Cardiac muscle cell (in vitro differentiated cells and primary cell): ENCODE measurements around the gene PSMB4. TPM values are rescaled to one million over a fixed set of nuclear protein-coding genes. Genes with fewer than 3 reads are reported as not detected.

Experiments used
- DNase-seq, 2 donors: peaks; one replicate each; pipeline versions ENCODE4 v3.0.0 to v3.0.0-alpha.2; 2010 to 2017; ENCODE audit warnings: low read depth in 1 of 2, low spot score in 1 of 2
- H3K27ac ChIP-seq: fragments of 200-600 bp; sonication (generic); 2 replicates; pipeline ENCODE4 v1.5.1; 2016
- H3K27me3 ChIP-seq: fragments of 200-600 bp; sonication (generic); 2 replicates; pipeline ENCODE4 v1.6.0; 2016; ENCODE audit warnings: control low read depth
- H3K36me3 ChIP-seq: fragments of 200-600 bp; sonication (generic); 2 replicates; pipeline ENCODE4 v1.5.1; 2016; ENCODE audit warnings: control low read depth
- H3K4me1 ChIP-seq: fragments of 200-600 bp; sonication (generic); 2 replicates; pipeline ENCODE4 v1.8.1; 2017; ENCODE audit warnings: low read depth, mild to moderate bottlenecking, mixed run types
- H3K4me3 ChIP-seq: fragments of 200-600 bp; sonication (generic); 2 replicates; pipeline ENCODE4 v1.5.1; 2016; ENCODE audit warnings: mild to moderate bottlenecking
- H3K9me3 ChIP-seq: fragments of 200-600 bp; sonication (generic); 2 replicates; pipeline ENCODE4 v1.5.1; 2017; ENCODE audit warnings: low read depth, mild to moderate bottlenecking, control low read depth
- polyA plus RNA-seq: library from polyadenylated mRNA; unstranded; fragments of >200 nt; fragmentation: Nextera tagmentation; extraction: Ambion mirVana; gene quantifications from 2 replicates; pipeline ENCODE4 v1.2.1, GENCODE V29; 2016
- total RNA-seq: library from RNA; depleted of rRNA; stranded (reverse); fragments of >200 nt; gene quantifications from 2 replicates; pipeline ENCODE4 v1.2.3, GENCODE V29; 2016
- TF ChIP-seq, protein P1 (sequence below): IDR thresholded peaks from 2 replicates; pipeline ENCODE4 v1.5.1; 2012; ENCODE audit warnings: low read depth, mild to moderate bottlenecking, low read length

PSMB4 gene
- total and polyA plus RNA-seq, 2 experiments from 2014 or later = 104 to 220 TPM

- Histone ChIP-seq H3K27ac (no peak overlapping the region), H3K4me3 (no peak overlapping the region), H3K9me3 (no peaks in the 10 kb centered on the region), H3K36me3 (no peaks in the 10 kb centered on the region), H3K4me1 (no peaks in the 10 kb centered on the region), H3K27me3 (no peaks in the 10 kb centered on the region)
- TF ChIP-seq, protein P1, sequence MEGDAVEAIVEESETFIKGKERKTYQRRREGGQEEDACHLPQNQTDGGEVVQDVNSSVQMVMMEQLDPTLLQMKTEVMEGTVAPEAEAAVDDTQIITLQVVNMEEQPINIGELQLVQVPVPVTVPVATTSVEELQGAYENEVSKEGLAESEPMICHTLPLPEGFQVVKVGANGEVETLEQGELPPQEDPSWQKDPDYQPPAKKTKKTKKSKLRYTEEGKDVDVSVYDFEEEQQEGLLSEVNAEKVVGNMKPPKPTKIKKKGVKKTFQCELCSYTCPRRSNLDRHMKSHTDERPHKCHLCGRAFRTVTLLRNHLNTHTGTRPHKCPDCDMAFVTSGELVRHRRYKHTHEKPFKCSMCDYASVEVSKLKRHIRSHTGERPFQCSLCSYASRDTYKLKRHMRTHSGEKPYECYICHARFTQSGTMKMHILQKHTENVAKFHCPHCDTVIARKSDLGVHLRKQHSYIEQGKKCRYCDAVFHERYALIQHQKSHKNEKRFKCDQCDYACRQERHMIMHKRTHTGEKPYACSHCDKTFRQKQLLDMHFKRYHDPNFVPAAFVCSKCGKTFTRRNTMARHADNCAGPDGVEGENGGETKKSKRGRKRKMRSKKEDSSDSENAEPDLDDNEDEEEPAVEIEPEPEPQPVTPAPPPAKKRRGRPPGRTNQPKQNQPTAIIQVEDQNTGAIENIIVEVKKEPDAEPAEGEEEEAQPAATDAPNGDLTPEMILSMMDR = no peak
- no peak for DNase-seq
These were observed 36.8 kb upstream of the PSMB4 start for GRCh38 chr1:151362308-151363155.

GRCh38 chr1:151364996-151365395, 34.4 kb upstream of the PSMB4 start:
- Histone ChIP-seq H3K36me3 (no peaks in the 10 kb centered on the region), H3K9me3 (no peaks in the 10 kb centered on the region), H3K4me1 (no peaks in the 10 kb centered on the region), H3K27me3 (no peaks in the 10 kb centered on the region), H3K27ac (no peak overlapping the region), H3K4me3 (no peak overlapping the region)
- TF ChIP-seq, protein P1 = no peak
- DNase-seq = no peak

GRCh38 chr1:151367658-151368392, 31.5 kb upstream of the PSMB4 start:
- peak in 1 of 2 donors; percentile 21 for DNase-seq
- TF ChIP-seq, protein P1 = no peak
- H3K4me1 ChIP-seq = peaks cover 18% of the 10 kb centered on the region

GRCh38 chr1:151368393-151369301, 30.7 kb upstream of the PSMB4 start:
- H3K4me3 ChIP-seq = no peak overlapping the region
- H3K27me3 ChIP-seq = no peaks in the 10 kb centered on the region
- peaks cover 19% of the 10 kb centered on the region for H3K4me1 ChIP-seq
- H3K9me3 ChIP-seq = no peaks in the 10 kb centered on the region
- no peaks in the 10 kb centered on the region for H3K36me3 ChIP-seq
- TF ChIP-seq, protein P1 = no peak
- DNase-seq = no peak
- no peak overlapping the region for H3K27ac ChIP-seq

More at GRCh38 chr1:151367658-151368392, 31.5 kb upstream of the PSMB4 start:
- no peaks in the 10 kb centered on the region for H3K27me3 ChIP-seq
- H3K9me3 ChIP-seq = no peaks in the 10 kb centered on the region
- no peaks in the 10 kb centered on the region for H3K36me3 ChIP-seq
- H3K27ac ChIP-seq = no peak overlapping the region
- no peak overlapping the region for H3K4me3 ChIP-seq

GRCh38 chr1:151369302-151369610, 30.1 kb upstream of the PSMB4 start:
- Histone ChIP-seq H3K27ac (no peak overlapping the region), H3K27me3 (no peaks in the 10 kb centered on the region), H3K4me3 (no peak overlapping the region), H3K36me3 (no peaks in the 10 kb centered on the region), H3K4me1 (peaks cover 19% of the 10 kb centered on the region), H3K9me3 (no peaks in the 10 kb centered on the region)
- TF ChIP-seq, protein P1 = no peak
- no peak for DNase-seq
